Measurements from ENCODE around the gene LONP2. TPM values are rescaled to one million over a fixed set of nuclear protein-coding genes. Genes with fewer than 3 reads are reported as not detected.

LONP2 gene
- total and polyA plus RNA-seq, 7 experiments from 2014 or later = 37.8 to 124 (median 81.5) TPM

DNA sequence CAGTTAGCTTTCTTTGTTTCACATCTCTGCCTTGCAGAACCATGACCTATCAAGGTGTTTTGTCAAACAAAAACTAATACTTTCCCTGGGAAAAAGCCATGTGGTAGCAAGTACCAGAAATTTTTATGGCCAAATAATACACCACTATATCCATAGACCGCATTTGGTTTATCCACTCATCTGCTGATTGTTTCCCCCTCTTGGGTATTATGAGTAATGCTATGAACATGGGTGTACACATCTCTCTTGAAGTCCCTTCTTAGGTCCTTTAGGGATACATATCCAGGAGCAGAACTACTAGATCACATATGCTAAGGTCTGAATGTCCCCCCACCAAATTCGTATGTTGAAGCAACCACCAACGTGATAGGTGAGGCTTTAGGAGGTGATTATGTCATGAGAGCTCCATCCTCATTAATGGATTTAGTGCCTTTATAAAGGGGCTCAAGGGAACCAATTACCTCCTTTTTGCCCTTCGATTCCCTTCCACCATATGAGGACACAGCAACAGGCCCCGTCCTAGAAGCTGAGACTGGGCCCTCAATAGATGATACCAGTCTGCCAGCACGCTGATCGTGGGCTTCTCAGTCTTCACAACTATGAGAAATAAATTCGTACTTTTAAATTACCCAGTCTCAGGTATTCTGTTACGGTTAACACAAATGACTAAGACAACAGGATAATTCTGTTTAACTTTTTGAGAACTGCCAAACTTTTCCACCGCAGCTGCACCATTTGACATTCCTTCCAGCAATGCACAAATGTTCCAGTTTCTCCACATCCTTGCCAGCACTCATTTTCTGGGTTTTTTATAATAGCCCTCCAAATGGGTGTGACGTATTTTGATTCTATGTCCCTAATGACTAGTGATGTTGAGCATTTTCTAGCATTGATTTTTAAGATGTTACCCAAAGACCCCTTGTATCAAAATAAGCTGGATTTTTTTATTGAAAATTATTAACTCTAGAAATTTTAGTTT, 111.1 kb downstream of the LONP2 start:
- intact Hi-C loops (cut with micrococcal nuclease) = loop anchor here in 1 of 2 donors (5.0 kb wide), 2 partner anchors 32 to 172 kb away; partner anchors contain the start of gene SIAH1
- Mint-ChIP-seq H3K36me3 (peaks cover 0 to 14% (median 4%) of the 10 kb centered on the region in 5 donors), H3K27me3 (no peaks in the 10 kb centered on the region), H3K4me3 (no peak overlapping the region), H3K9me3 (no peaks in the 10 kb centered on the region), H3K4me1 (peaks cover 8 to 20% (median 13%) of the 10 kb centered on the region in 7 donors), H3K27ac (peak overlapping the region in 4 of 9 donors; percentile 23 to 43 (median 37))
- ChIA-PET POLR2A (interaction anchor here (0.6 to 2.2 kb wide), 6 partner anchors 11 to 274 kb away, joined by 3 to 13 read pairs (median 6); partner anchors contain the start of gene N4BP1), CTCF (interaction anchor here (1.0 to 10.2 kb wide), 10 partner anchors 11 to 280 kb away, joined by 3 to 89 read pairs (median 6); no protein-coding TSS in a partner anchor)
- DNase-seq (no peak), ATAC-seq (no peak)
- Histone ChIP-seq H3K9me3 (ENCODE audit: control insufficient read depth in 2 of 3, low read length in 3 of 3) (no peaks in the 10 kb centered on the region), H3K4me1 (ENCODE audit: control insufficient read depth in 2 of 2, insufficient read depth in 2 of 2, low read length in 2 of 2) (no peaks in the 10 kb centered on the region), H3K36me3 (ENCODE audit: control insufficient read depth in 2 of 3, insufficient read depth in 3 of 3, low read length in 3 of 3) (peaks cover 0 to 27% (median 8%) of the 10 kb centered on the region in 3 experiments), H3K27me3 (ENCODE audit: control insufficient read depth in 2 of 2, insufficient read depth in 2 of 2, low read length in 2 of 2) (no peaks in the 10 kb centered on the region), H3K4me3 (ENCODE audit: low read length) (no peak overlapping the region), H3K27ac (ENCODE audit: low read depth, low read length) (no peak overlapping the region)

DNA sequence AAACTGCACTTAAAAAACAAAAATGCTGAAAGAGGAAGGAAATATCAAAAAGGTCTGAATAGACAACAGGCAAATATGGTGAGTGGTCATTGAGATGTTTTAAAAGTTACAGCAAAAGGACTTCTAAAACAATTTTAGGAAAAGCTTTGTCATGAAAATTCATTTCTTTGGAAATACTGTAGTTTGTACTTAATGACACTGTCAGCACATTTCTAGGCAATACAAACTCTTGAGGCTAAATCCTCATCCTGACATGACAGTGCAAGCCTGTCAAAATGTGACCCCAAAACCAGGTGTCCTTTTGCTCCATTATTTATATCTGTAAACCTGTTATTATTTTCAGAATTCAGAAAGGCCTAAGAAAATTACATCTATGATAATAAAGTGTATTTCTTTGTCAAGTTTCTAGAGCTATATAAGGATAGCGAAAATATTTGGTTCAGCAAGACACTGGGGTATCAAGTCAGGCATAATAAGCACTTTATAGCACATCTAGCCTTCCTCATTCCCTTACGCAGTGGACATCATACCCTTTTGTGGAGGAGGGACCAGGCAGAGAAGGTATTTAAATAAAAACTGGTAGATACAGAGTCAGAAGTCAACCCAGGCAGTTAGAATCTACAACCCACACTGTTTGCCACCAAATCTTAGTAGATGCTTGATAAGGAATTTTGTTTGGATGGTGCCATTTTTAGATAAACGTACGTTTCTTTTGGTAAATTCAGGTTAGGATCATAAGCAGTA, 112.7 kb downstream of the LONP2 start:
- no peak for DNase-seq
- ChIA-PET CTCF (interaction anchor here (0.7 to 10.2 kb wide), 5 partner anchors 31 to 273 kb away, joined by 3 to 89 read pairs (median 4); no protein-coding TSS in a partner anchor), POLR2A (interaction anchor here (0.6 to 2.2 kb wide), 4 partner anchors 9 to 272 kb away, joined by 3 to 13 read pairs (median 6); partner anchors contain the start of gene N4BP1)
- H3K27ac Mint-ChIP-seq = peak overlapping the region in 7 of 9 donors; percentile 4 to 57 (median 35)
- ATAC-seq = no peak
- Histone ChIP-seq H3K27ac (ENCODE audit: low read depth, low read length) (no peak overlapping the region), H3K4me3 (ENCODE audit: low read length) (no peak overlapping the region), H3K36me3 (ENCODE audit: control insufficient read depth in 2 of 3, insufficient read depth in 3 of 3, low read length in 3 of 3) (peaks cover 0 to 15% (median 8%) of the 10 kb centered on the region in 3 experiments), H3K27me3 (ENCODE audit: control insufficient read depth in 2 of 2, insufficient read depth in 2 of 2, low read length in 2 of 2) (no peaks in the 10 kb centered on the region), H3K4me1 (ENCODE audit: control insufficient read depth in 2 of 2, insufficient read depth in 2 of 2, low read length in 2 of 2) (no peaks in the 10 kb centered on the region), H3K9me3 (ENCODE audit: control insufficient read depth in 2 of 3, low read length in 3 of 3) (no peaks in the 10 kb centered on the region)
- H3K36me3 Mint-ChIP-seq = peaks cover 0 to 9% (median 4%) of the 10 kb centered on the region in 5 donors
- intact Hi-C loops (cut with micrococcal nuclease) = no loop called here
- H3K4me3 Mint-ChIP-seq = no peak overlapping the region
- no peaks in the 10 kb centered on the region for H3K27me3 Mint-ChIP-seq
- H3K4me1 Mint-ChIP-seq = peaks cover 9 to 26% (median 20%) of the 10 kb centered on the region in 7 donors
- H3K9me3 Mint-ChIP-seq = no peaks in the 10 kb centered on the region

DNA sequence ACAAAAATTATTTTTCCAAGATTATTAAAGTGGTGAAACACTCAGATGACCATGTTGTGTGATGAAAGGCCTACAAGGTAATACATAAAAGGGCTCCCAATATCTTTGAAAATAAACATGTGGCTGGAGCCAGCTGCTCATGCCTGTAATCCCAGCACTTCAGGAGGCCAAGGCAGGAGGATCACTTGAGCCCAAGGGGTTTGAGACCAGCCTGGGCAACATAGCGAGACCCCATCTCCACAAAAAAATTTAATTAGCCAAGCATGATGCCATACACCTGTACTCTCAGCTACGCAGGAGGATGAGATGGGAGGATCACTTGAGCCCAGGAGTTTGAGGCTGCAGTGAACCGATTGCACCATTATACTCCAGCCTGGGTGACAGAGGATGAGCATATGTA, 114.3 kb downstream of the LONP2 start:
- H3K9me3 ChIP-seq (ENCODE audit: control insufficient read depth in 2 of 3, low read length in 3 of 3) = no peaks in the 10 kb centered on the region
- peaks cover 0 to 6% (median 3%) of the 10 kb centered on the region in 3 experiments for H3K36me3 ChIP-seq (ENCODE audit: control insufficient read depth in 2 of 3, insufficient read depth in 3 of 3, low read length in 3 of 3)
- no peaks in the 10 kb centered on the region for H3K27me3 Mint-ChIP-seq
- H3K4me1 ChIP-seq (ENCODE audit: control insufficient read depth in 2 of 2, insufficient read depth in 2 of 2, low read length in 2 of 2) = no peaks in the 10 kb centered on the region
- ChIA-PET CTCF (interaction anchor here (1.2 to 10.2 kb wide), 3 partner anchors 13 to 272 kb away, joined by 3 to 89 read pairs (median 17); no protein-coding TSS in a partner anchor), POLR2A (interaction anchor here (2.3 kb wide), 1 partner anchor 26 kb away, joined by 6 read pairs; no protein-coding TSS in a partner anchor)
- no peak overlapping the region for H3K4me3 Mint-ChIP-seq
- H3K27me3 ChIP-seq (ENCODE audit: control insufficient read depth in 2 of 2, insufficient read depth in 2 of 2, low read length in 2 of 2) = no peaks in the 10 kb centered on the region
- H3K27ac ChIP-seq (ENCODE audit: low read depth, low read length) = no peak overlapping the region
- no peak for DNase-seq
- no peak for ATAC-seq
- peaks cover 11 to 30% (median 23%) of the 10 kb centered on the region in 7 donors for H3K4me1 Mint-ChIP-seq
- no peaks in the 10 kb centered on the region for H3K9me3 Mint-ChIP-seq
- peak overlapping the region in 4 of 9 donors; percentile 35 to 69 (median 62) for H3K27ac Mint-ChIP-seq
- H3K4me3 ChIP-seq (ENCODE audit: low read length) = no peak overlapping the region
- H3K36me3 Mint-ChIP-seq = peaks cover 0 to 12% (median 3%) of the 10 kb centered on the region in 5 donors
- intact Hi-C loops (cut with micrococcal nuclease) = no loop called here

DNA sequence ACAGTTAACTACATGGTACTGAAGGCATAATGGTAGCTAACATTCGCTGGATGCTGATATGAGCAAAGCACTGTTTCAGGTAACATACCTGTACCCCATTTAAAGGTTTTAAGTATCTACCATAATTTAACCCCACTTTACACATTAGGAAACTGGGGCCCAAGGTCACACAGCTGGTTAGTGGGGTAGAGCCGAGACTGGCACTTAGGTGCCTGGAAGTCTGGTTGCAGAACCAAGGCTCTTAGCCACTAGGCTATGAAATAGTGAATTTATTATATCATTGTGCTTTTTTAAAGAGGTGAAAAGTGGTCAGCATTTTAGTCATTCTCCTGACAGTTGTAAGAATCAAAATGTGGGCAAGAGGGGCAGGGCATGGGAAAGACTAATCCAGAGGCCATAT, 115.9 kb downstream of the LONP2 start:
- ATAC-seq (no peak), DNase-seq (no peak)
- CTCF ChIA-PET = interaction anchor here (1.3 to 10.2 kb wide), 2 partner anchors 263 to 271 kb away, joined by 3 to 89 read pairs; no protein-coding TSS in a partner anchor
- Mint-ChIP-seq H3K4me3 (no peak overlapping the region), H3K4me1 (peaks cover 10 to 28% (median 21%) of the 10 kb centered on the region in 7 donors), H3K9me3 (no peaks in the 10 kb centered on the region), H3K36me3 (peaks cover 0 to 3% (median 0%) of the 10 kb centered on the region in 5 donors), H3K27me3 (no peaks in the 10 kb centered on the region), H3K27ac (no peak overlapping the region)
- H3K4me1 ChIP-seq (ENCODE audit: control insufficient read depth in 2 of 2, insufficient read depth in 2 of 2, low read length in 2 of 2) = no peaks in the 10 kb centered on the region
- H3K36me3 ChIP-seq (ENCODE audit: control insufficient read depth in 2 of 3, insufficient read depth in 3 of 3, low read length in 3 of 3) = peaks cover 0 to 6% (median 3%) of the 10 kb centered on the region in 3 experiments
- H3K27me3 ChIP-seq (ENCODE audit: control insufficient read depth in 2 of 2, insufficient read depth in 2 of 2, low read length in 2 of 2) = no peaks in the 10 kb centered on the region
- no peak overlapping the region for H3K4me3 ChIP-seq (ENCODE audit: low read length)
- H3K9me3 ChIP-seq (ENCODE audit: control insufficient read depth in 2 of 3, low read length in 3 of 3) = no peaks in the 10 kb centered on the region
- no peak overlapping the region for H3K27ac ChIP-seq (ENCODE audit: low read depth, low read length)
- intact Hi-C loops (cut with micrococcal nuclease) = loop anchor here in 1 of 2 donors (10.0 kb wide), 1 partner anchor 895 kb away; the partner anchor contains the start of genes ITFG1 and PHKB
- POLR2A ChIA-PET = interaction anchor here (0.7 to 2.3 kb wide), 3 partner anchors 10 to 24 kb away, joined by 3 to 6 read pairs (median 3); no protein-coding TSS in a partner anchor

DNA sequence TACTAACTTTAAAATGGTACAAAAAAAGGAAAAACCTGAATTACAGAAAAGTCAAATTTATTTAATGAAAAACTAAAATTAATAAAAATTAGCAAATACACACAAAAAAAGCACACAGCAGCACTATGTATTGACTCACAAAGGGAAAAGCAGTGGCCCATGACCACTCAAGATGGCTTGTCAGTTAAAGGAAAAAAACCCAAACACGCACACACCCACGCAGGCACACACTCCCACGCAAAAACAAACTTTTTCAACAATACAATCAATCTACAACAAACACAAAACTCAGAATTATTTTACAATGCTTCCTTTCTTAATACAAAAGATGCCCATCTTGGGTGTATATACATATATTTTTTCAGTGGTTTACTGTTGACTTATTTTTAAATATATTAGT, 116.9 kb downstream of the LONP2 start:
- CTCF ChIA-PET = interaction anchor here (0.8 to 10.2 kb wide), 4 partner anchors 262 to 269 kb away, joined by 3 to 89 read pairs (median 3); no protein-coding TSS in a partner anchor
- Histone ChIP-seq H3K27ac (ENCODE audit: low read depth, low read length) (no peak overlapping the region), H3K4me1 (ENCODE audit: control insufficient read depth in 2 of 2, insufficient read depth in 2 of 2, low read length in 2 of 2) (peaks cover 4 to 6% of the 10 kb centered on the region in 2 donors), H3K4me3 (ENCODE audit: low read length) (no peak overlapping the region), H3K27me3 (ENCODE audit: control insufficient read depth in 2 of 2, insufficient read depth in 2 of 2, low read length in 2 of 2) (no peaks in the 10 kb centered on the region), H3K36me3 (ENCODE audit: control insufficient read depth in 2 of 3, insufficient read depth in 3 of 3, low read length in 3 of 3) (peaks cover 0 to 6% (median 3%) of the 10 kb centered on the region in 3 experiments), H3K9me3 (ENCODE audit: control insufficient read depth in 2 of 3, low read length in 3 of 3) (no peaks in the 10 kb centered on the region)
- Mint-ChIP-seq H3K4me3 (no peak overlapping the region), H3K4me1 (peaks cover 14 to 36% (median 29%) of the 10 kb centered on the region in 7 donors), H3K9me3 (no peaks in the 10 kb centered on the region), H3K36me3 (peaks cover 0 to 3% (median 0%) of the 10 kb centered on the region in 5 donors), H3K27me3 (no peaks in the 10 kb centered on the region), H3K27ac (peak overlapping the region in 1 of 9 donors; percentile 36)
- intact Hi-C loops (cut with micrococcal nuclease) = loop anchor here in 1 of 2 donors (10.0 kb wide), 1 partner anchor 896 kb away; the partner anchor contains the start of genes ITFG1 and PHKB
- ATAC-seq = no peak
- DNase-seq = no peak
- POLR2A ChIA-PET = no interaction called here

Data from naive thymus-derived CD4-positive, alpha-beta T cell (primary cell).